Measurements from ENCODE around the gene ZBED1. TPM values are rescaled to one million over a fixed set of nuclear protein-coding genes. Genes with fewer than 3 reads are reported as not detected.

The ZBED1 gene
- total RNA-seq, 6 experiments from 2014 or later, result 21.7 to 44.6 (median 36.9) TPM

- 100% methylated on average over 5 of the region's 14 CpGs for WGBS (ENCODE audit: insufficient coverage, low coverage, low lambda C conversion rate, missing lambda C conversion rate)
- no peak for TF ChIP-seq POLR2A (IDR thresholded peaks at IDR 0.05)
- TF ChIP-seq, protein P1, sequence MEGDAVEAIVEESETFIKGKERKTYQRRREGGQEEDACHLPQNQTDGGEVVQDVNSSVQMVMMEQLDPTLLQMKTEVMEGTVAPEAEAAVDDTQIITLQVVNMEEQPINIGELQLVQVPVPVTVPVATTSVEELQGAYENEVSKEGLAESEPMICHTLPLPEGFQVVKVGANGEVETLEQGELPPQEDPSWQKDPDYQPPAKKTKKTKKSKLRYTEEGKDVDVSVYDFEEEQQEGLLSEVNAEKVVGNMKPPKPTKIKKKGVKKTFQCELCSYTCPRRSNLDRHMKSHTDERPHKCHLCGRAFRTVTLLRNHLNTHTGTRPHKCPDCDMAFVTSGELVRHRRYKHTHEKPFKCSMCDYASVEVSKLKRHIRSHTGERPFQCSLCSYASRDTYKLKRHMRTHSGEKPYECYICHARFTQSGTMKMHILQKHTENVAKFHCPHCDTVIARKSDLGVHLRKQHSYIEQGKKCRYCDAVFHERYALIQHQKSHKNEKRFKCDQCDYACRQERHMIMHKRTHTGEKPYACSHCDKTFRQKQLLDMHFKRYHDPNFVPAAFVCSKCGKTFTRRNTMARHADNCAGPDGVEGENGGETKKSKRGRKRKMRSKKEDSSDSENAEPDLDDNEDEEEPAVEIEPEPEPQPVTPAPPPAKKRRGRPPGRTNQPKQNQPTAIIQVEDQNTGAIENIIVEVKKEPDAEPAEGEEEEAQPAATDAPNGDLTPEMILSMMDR (IDR thresholded peaks at IDR 0.05), result no peak
- DNase-seq (no peak), ATAC-seq (no peak)
- Histone ChIP-seq H3K27me3 (no peaks in the 10 kb centered on the region), H3K36me3 (no peaks in the 10 kb centered on the region), H3K4me3 (no peak overlapping the region), H3K4me1 (no peaks in the 10 kb centered on the region), H3K27ac (no peak overlapping the region), H3K9me3 (no peaks in the 10 kb centered on the region)
- intact Hi-C loops (cut with DNase I), result no loop called here
Measured at GRCh38 chrX:2446815-2447214, 54.0 kb downstream of the ZBED1 start.

DNA sequence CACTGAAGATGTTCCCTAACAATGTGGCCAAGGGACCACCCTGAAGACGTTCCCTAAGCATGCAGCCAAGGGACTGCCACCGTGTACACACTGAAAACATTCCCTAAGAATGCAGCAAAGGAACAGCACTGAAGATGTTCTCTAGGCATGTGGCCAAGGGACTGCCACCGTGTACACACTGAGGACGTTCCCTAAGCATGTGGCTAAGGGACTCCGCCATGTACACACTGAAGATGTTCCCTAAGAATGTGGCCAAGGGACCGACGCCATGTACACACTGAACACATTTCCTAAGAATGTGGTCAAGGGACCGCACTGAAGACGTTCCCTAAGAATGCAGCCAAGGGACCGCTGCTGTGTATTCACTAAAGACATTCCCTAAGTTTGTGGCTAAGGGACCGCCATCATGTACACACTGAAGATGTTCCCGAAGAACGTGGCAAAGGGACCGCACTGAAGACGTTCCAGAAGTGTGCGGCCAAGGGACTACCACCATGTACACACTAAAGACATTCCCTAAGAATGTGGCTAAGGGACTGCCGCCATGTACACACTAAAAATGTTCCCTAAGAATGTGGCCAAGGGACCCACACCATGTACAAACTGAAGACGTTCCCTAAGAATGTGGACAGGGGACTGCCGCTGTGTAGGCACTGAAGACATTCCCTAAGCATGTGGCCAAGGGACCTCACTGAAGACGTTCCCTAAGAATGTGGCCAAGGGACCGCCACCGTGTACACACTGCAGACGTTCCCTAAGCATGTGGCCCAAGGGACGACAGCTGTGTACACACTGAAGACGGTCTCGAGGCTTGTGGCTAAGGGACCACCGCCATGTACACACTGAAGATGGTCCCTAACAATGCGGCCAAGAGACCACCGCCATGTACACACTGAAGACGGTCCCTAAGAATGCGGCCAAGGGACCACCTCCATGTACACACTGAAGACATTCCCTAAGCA is 54.8 kb downstream of the ZBED1 start:
- TF ChIP-seq, protein P1 (IDR thresholded peaks at IDR 0.05), result no peak
- no peak for TF ChIP-seq POLR2A (IDR thresholded peaks at IDR 0.05)
- Histone ChIP-seq H3K9me3 (no peaks in the 10 kb centered on the region), H3K27me3 (no peaks in the 10 kb centered on the region), H3K27ac (no peak overlapping the region), H3K4me1 (no peaks in the 10 kb centered on the region), H3K4me3 (no peak overlapping the region), H3K36me3 (no peaks in the 10 kb centered on the region)
- DNase-seq, result no peak
- 91% methylated on average over 18 of the region's 31 CpGs for WGBS (ENCODE audit: insufficient coverage, low coverage, low lambda C conversion rate, missing lambda C conversion rate)
- intact Hi-C loops (cut with DNase I), result no loop called here
- no peak for ATAC-seq

DNA sequence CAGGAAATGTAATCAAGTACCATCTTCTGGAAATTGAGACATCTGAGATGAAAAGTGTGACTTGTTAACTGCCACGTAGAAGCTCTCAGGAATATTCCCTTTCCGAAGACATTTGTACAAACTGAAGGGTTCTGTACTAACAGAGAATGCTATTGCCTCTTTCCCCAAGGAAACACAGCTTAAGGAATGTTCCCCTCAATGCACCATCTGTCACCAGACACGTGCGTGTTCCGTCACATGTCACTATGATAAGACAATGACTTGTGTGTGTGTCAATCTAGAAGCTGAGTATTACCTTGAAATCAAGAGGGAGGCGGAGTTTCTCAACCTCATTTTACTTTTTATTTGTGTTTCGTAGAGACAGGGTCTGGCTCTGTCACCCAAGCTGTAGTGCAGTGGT is 58.1 kb downstream of the ZBED1 start:
- ATAC-seq (no peak), DNase-seq (no peak)
- TF ChIP-seq, protein P1 (IDR thresholded peaks at IDR 0.05), result no peak
- no peak for TF ChIP-seq POLR2A (IDR thresholded peaks at IDR 0.05)
- 77% methylated on average over 5 of the region's 7 CpGs for WGBS (ENCODE audit: insufficient coverage, low coverage, low lambda C conversion rate, missing lambda C conversion rate)
- intact Hi-C loops (cut with DNase I), result no loop called here
- H3K27ac ChIP-seq, result no peak overlapping the region
- no peaks in the 10 kb centered on the region for H3K27me3 ChIP-seq
- no peak overlapping the region for H3K4me3 ChIP-seq
- no peaks in the 10 kb centered on the region for H3K36me3 ChIP-seq
- H3K9me3 ChIP-seq, result no peaks in the 10 kb centered on the region
- no peaks in the 10 kb centered on the region for H3K4me1 ChIP-seq

DNA sequence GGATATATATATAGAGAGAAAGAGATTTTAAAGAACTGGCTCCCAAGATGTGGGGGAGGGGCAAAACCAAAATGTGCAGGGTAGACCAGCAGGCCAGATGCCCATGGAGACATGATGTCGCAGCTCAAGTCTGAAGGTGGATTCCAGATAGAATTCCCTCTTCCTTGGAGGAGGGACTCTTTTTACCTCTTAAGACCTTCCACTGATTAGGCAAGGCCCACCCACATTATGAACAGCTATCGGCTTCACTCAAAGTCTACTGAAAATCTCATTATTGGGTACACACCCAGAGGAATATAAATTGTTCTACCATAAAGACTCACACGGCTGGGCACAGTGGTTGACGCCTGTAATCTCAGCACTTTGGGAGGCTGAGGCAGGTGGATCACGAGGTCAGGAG is 59.3 kb downstream of the ZBED1 start:
- H3K36me3 ChIP-seq, result no peaks in the 10 kb centered on the region
- no peaks in the 10 kb centered on the region for H3K9me3 ChIP-seq
- DNase-seq, result no peak
- H3K27me3 ChIP-seq, result no peaks in the 10 kb centered on the region
- 100% methylated on average over 3 of the region's 5 CpGs for WGBS (ENCODE audit: insufficient coverage, low coverage, low lambda C conversion rate, missing lambda C conversion rate)
- intact Hi-C loops (cut with DNase I), result no loop called here
- TF ChIP-seq POLR2A (IDR thresholded peaks at IDR 0.05), result no peak
- TF ChIP-seq, protein P1 (IDR thresholded peaks at IDR 0.05), result no peak
- no peak for ATAC-seq
- no peak overlapping the region for H3K27ac ChIP-seq
- no peaks in the 10 kb centered on the region for H3K4me1 ChIP-seq
- H3K4me3 ChIP-seq, result no peak overlapping the region

Data from right lobe of liver (tissue), 6 donors.